Fibroblast of skin of right quadriceps (primary cell): ENCODE results near the gene CTNNBL1.

Experiments
- DNase-seq: peaks from one replicate; pipeline ENCODE4 v3.0.0-alpha.2; 2013

CTNNBL1 gene

DNA sequence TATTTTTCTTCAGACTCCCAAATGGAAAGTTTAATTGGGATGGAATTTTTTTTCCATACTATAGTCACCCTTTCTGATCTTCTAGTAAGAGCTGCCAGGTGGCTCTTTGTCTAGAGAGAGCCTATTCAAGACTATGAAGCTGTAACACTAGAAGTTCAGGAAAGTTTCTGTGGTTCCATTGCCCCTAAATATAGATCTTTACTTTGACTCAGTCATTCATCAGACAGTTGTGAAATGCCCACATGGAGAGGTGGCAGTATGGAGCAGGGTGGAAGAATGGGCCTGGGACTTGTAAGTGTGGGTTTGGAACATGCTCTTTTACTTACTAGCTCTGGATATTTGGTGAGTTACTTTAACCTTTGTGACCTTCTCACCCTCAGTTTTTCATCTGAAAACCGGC is 87.8 kb downstream of the CTNNBL1 start:
- DNase-seq = no peak

GRCh38 chr20:37786043-37786442 is 92.2 kb downstream of the CTNNBL1 start:
- no peak for DNase-seq

GRCh38 chr20:37789408-37789807 is 95.6 kb downstream of the CTNNBL1 start:
- DNase-seq = no peak

DNA sequence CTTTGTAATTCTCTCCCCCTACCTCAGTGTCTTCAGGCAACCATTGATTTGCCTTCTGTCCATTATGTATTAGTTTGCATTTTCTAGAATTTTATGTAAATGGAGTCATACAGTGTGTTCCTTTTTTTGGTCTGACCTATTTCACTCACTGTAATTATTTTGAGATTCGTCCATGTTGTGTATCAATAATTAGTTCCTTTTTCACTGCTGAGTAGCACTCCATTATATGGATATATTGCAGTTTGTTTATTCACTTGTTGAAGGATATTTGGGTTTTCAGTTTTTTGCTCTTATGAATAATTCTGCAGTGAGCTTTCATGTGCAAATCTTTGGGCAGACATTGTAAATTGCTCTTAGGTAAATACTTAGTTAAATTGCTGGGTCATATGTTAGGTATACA is 97.1 kb downstream of the CTNNBL1 start:
- no peak for DNase-seq

DNA sequence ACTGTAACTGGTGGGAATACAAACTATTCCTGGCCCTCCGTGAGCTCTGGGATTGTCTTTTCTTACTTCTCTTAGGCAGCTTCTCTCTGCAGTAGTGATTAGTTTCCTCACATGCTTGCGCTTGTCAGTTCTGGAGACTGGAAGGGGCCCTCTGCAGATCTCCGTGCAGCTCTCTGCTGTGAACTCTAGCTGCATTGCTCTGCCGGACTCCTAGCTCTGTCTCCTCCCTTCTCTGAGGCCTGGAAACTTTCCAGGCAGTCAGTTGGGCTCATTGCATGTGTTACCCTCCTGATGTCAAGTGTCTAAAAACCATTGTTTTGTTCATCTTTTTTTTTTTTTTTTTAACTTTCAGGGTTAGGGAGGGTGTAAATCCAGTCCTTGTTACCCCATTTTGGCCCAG is 102.3 kb downstream of the CTNNBL1 start:
- DNase-seq = no peak

DNA sequence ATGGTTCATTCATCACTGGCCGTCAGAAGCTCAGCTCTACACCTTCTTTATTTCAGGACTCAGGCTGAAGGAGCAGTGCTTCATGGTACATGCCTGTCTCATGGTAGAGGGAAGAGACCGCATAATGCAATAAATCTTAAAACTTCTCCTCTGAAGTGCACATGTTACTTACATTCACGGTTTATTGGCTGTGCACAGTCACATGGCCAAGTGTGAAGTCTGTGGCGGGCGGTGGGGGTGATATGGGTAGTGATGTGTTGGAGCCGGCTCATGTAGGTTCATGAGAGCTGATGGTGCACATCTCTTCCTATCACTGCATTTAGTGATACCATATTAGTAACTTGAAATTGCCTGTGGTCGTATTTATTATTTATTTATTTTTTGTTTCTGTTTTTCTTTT is 102.9 kb downstream of the CTNNBL1 start:
- no peak for DNase-seq

- no peak for DNase-seq
Measured at GRCh38 chr20:37797669-37798175, 103.9 kb downstream of the CTNNBL1 start.

- no peak for DNase-seq
Measured at GRCh38 chr20:37798312-37798711, 104.5 kb downstream of the CTNNBL1 start.

DNA sequence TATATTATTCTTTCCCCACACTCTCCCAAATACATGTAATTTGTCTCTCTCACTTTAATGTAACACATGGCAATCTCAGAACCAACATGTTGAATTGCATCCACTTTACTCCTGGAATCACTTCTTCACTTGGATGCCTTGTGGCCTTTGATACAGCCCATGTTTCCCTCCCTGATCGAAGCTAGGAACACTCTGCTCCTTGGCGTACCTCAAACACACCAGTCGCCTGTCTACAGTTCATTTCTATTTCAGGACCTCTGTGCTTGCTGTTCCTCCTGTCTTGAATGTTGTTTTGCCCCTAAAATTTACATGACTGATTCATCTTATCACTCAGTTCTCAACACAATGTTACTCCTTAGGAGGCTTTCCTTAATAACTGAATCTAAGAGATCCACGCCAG is 106.8 kb downstream of the CTNNBL1 start:
- DNase-seq = no peak

DNA sequence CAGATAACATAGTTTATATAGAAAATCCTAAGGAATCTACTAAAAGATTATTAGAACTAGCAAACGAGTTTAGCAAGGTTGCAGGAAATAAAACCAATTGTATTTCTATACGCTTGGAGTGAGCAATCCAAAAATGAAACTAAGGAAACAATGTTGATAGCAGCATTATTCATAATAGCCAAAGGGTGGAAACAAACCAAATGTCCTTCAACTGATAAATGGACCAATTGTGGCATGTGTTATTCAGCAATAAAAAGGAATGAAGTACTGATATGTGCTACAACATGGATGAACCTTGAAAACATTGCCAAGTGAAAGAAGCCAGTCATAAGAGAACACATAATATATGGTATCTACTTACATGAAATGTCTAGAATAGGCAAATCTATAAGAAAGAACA is 108.1 kb downstream of the CTNNBL1 start:
- no peak for DNase-seq

- DNase-seq = peak; percentile 3
Measured at GRCh38 chr20:37803438-37804307, 109.8 kb downstream of the CTNNBL1 start.

GRCh38 chr20:37804584-37805566 is 111.0 kb downstream of the CTNNBL1 start:
- no peak for DNase-seq

GRCh38 chr20:37807471-37808232 is 113.8 kb downstream of the CTNNBL1 start:
- DNase-seq = no peak

- DNase-seq = no peak
Measured at GRCh38 chr20:37808233-37809070, 114.6 kb downstream of the CTNNBL1 start.

GRCh38 chr20:37810027-37810426 is 116.2 kb downstream of the CTNNBL1 start:
- DNase-seq = no peak

- no peak for DNase-seq
Measured at GRCh38 chr20:37816003-37816402, 122.2 kb downstream of the CTNNBL1 start.

GRCh38 chr20:37816726-37817125 is 122.9 kb downstream of the CTNNBL1 start:
- peak; percentile 12 for DNase-seq

GRCh38 chr20:37821696-37822095 is 127.9 kb downstream of the CTNNBL1 start:
- peak; percentile 84 for DNase-seq

GRCh38 chr20:37822141-37822601 is 128.3 kb downstream of the CTNNBL1 start:
- peak; percentile 95 for DNase-seq

DNA sequence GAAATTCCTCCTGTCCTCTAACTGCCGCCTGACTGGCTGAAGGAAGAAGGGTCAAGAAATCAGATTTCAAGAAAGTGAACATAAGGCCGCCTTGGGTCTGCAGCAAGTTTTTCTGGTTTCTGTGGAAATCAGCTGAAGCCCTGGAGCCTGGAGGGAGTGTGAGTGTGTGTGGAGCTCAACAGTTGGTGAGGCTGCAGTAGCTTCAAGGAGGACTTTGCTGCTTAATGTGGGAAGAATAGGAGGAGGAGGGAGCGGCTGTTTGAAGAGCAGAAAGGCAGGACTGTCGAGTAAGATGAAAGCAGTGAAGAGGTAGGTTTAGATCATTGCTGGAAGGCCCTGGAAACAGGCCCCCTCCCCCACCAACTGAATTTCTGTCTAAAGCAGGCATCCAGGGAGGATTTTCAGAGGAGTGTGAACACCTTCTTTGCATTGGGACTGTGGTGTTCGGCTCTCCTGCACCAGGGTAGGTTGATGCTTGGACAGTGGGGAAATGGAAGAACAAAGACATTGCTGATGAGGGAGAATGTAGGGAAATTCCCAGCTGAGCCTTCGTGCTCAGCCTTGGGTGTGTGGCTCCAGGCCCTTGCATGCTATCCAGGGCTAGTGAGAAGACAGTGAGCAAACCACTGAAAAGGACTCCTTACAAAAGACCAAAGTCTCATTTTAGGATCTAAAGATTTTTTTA is 129.6 kb downstream of the CTNNBL1 start:
- DNase-seq = peak; percentile 15

GRCh38 chr20:37827605-37828004 is 133.8 kb downstream of the CTNNBL1 start:
- DNase-seq = no peak
